ENCODE results near the gene ARID5A. TPM values are rescaled to one million over a fixed set of nuclear protein-coding genes. Genes with fewer than 3 reads are reported as not detected.

The ARID5A gene
- total RNA-seq, 2 experiments from 2014 or later = 326 to 342 TPM

- Mint-ChIP-seq H3K36me3 (ENCODE audit: low read depth) (peaks cover 71% of the 10 kb centered on the region), H3K4me1 (ENCODE audit: low read depth) (peaks cover 51% of the 10 kb centered on the region)
- CTCF ChIA-PET = no interaction called here
Measured at GRCh38 chr2:96548558-96549465, 12.3 kb downstream of the ARID5A start.

GRCh38 chr2:96549466-96549785 lies 12.9 kb downstream of the ARID5A start:
- H3K4me3 ChIP-seq (ENCODE audit: low read length) = no peak overlapping the region
- H3K27ac Mint-ChIP-seq = peak overlapping the region; percentile 76
- H3K27me3 ChIP-seq (ENCODE audit: control insufficient read depth in 1 of 2, insufficient read depth in 2 of 2, low read length in 2 of 2) = no peaks in the 10 kb centered on the region
- H3K4me3 Mint-ChIP-seq = no peak overlapping the region
- no peak for ATAC-seq (ENCODE audit: poor library complexity)
- no peaks in the 10 kb centered on the region for H3K27me3 Mint-ChIP-seq
- no peaks in the 10 kb centered on the region for H3K9me3 ChIP-seq (ENCODE audit: control insufficient read depth in 1 of 2, insufficient read depth in 1 of 2, low read length in 2 of 2)
- H3K36me3 ChIP-seq (ENCODE audit: insufficient read depth, low read length) = peaks cover 76% of the 10 kb centered on the region
- ChIA-PET CTCF (interaction anchor here (1.6 kb wide), 1 partner anchor 10 kb away, joined by 3 read pairs; no protein-coding TSS in a partner anchor), POLR2A (interaction anchor here (4.1 to 6.7 kb wide), 2 partner anchors 10 to 12 kb away, joined by 35 to 145 read pairs; partner anchors contain the start of gene ARID5A)
- intact Hi-C loops (cut with DNase I, micrococcal nuclease) = no loop called here
- peaks cover 65% of the 10 kb centered on the region for H3K36me3 Mint-ChIP-seq (ENCODE audit: low read depth)
- no peak overlapping the region for H3K27ac ChIP-seq (ENCODE audit: low read depth in 1 of 2, low read length in 2 of 2)
- DNase-seq = no peak
- H3K9me3 Mint-ChIP-seq = no peaks in the 10 kb centered on the region
- H3K4me1 ChIP-seq (ENCODE audit: insufficient read depth, low read length) = peaks cover 45% of the 10 kb centered on the region
- H3K4me1 Mint-ChIP-seq (ENCODE audit: low read depth) = peaks cover 49% of the 10 kb centered on the region
- no peak for TF ChIP-seq CTCF (IDR thresholded peaks at IDR 0.05)

More at GRCh38 chr2:96548558-96549465, 12.3 kb downstream of the ARID5A start:
- no peaks in the 10 kb centered on the region for H3K9me3 ChIP-seq (ENCODE audit: control insufficient read depth in 1 of 2, insufficient read depth in 1 of 2, low read length in 2 of 2)
- H3K4me3 Mint-ChIP-seq = no peak overlapping the region
- H3K27me3 Mint-ChIP-seq = no peaks in the 10 kb centered on the region
- H3K4me3 ChIP-seq (ENCODE audit: low read length) = no peak overlapping the region
- no peaks in the 10 kb centered on the region for H3K27me3 ChIP-seq (ENCODE audit: control insufficient read depth in 1 of 2, insufficient read depth in 2 of 2, low read length in 2 of 2)
- ATAC-seq (ENCODE audit: poor library complexity) (no peak), DNase-seq (peak in 1 of 14 experiments; percentile 26)
- intact Hi-C loops (cut with DNase I, micrococcal nuclease) = no loop called here
- H3K36me3 ChIP-seq (ENCODE audit: insufficient read depth, low read length) = peaks cover 80% of the 10 kb centered on the region
- H3K4me1 ChIP-seq (ENCODE audit: insufficient read depth, low read length) = peaks cover 43% of the 10 kb centered on the region
- H3K27ac Mint-ChIP-seq = no peak overlapping the region
- H3K27ac ChIP-seq (ENCODE audit: low read depth in 1 of 2, low read length in 2 of 2) = no peak overlapping the region
- POLR2A ChIA-PET = interaction anchor here (0.9 to 4.1 kb wide), 3 partner anchors 9 to 21 kb away, joined by 3 to 35 read pairs (median 3); partner anchors contain the start of gene ARID5A
- H3K9me3 Mint-ChIP-seq = no peaks in the 10 kb centered on the region
- no peak for TF ChIP-seq CTCF (IDR thresholded peaks at IDR 0.05)

GRCh38 chr2:96549967-96550786 lies 13.6 kb downstream of the ARID5A start:
- Histone ChIP-seq H3K36me3 (ENCODE audit: insufficient read depth, low read length) (peaks cover 68% of the 10 kb centered on the region), H3K4me3 (ENCODE audit: low read length) (no peak overlapping the region), H3K27ac (ENCODE audit: low read depth in 1 of 2, low read length in 2 of 2) (no peak overlapping the region), H3K27me3 (ENCODE audit: control insufficient read depth in 1 of 2, insufficient read depth in 2 of 2, low read length in 2 of 2) (no peaks in the 10 kb centered on the region), H3K4me1 (ENCODE audit: insufficient read depth, low read length) (peaks cover 45% of the 10 kb centered on the region), H3K9me3 (ENCODE audit: control insufficient read depth in 1 of 2, insufficient read depth in 1 of 2, low read length in 2 of 2) (no peaks in the 10 kb centered on the region)
- CTCF ChIA-PET = interaction anchor here (1.6 kb wide), 1 partner anchor 11 kb away, joined by 3 read pairs; no protein-coding TSS in a partner anchor
- Mint-ChIP-seq H3K9me3 (no peaks in the 10 kb centered on the region), H3K36me3 (ENCODE audit: low read depth) (peaks cover 57% of the 10 kb centered on the region), H3K27ac (peak overlapping the region; percentile 76), H3K27me3 (no peaks in the 10 kb centered on the region), H3K4me1 (ENCODE audit: low read depth) (peaks cover 46% of the 10 kb centered on the region), H3K4me3 (no peak overlapping the region)
- DNase-seq (peak in 2 of 14 experiments; percentile 16 to 45), ATAC-seq (ENCODE audit: poor library complexity) (no peak)
- POLR2A ChIA-PET = interaction anchor here (6.7 kb wide), 1 partner anchor 10 kb away, joined by 145 read pairs; the partner anchor contains the start of gene ARID5A
- intact Hi-C loops (cut with DNase I, micrococcal nuclease) = no loop called here
- TF ChIP-seq CTCF (IDR thresholded peaks at IDR 0.05) = no peak

All from CD4-positive, alpha-beta T cell (primary cell).